Stimulated activated CD4-positive, alpha-beta T cell treated with anti-CD3 and anti-CD28 coated beads, TNF-alpha, amount 100 ng/mL, for 4 hours (primary cell): Measurements from ENCODE around the gene GPX5.
"Not testable (repeated sequence)": the region's sequence is repeated elsewhere in the genome, so short reads cannot be mapped to it uniquely, and the experiment has no call there.

Experiments used
- DNase-seq, 3 experiments: peaks; one replicate each; pipeline ENCODE4 v3.0.0-alpha.2; 2020; ENCODE audit warnings: low read depth in 3 of 3

Gene GPX5

DNA sequence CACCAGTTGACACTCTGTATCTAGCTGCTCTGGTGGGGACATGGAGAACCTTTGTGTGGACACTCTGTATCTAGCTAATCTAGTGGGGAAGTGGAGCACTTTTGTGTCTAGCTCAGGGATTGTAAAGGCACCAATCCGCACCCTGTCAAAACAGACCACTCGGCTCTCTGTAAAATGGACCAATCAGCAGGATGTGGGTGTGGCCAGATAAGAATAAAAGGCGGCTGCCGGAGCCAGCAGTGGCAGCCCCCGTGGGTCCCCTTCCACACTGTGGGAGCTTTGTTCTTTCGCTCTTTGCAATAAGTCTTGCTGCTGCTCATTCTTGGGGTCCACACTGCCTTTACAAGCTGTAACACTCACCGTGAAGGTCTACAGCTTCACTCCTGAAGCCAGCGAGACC, 13.3 kb upstream of the GPX5 start:
- not testable (repeated sequence) for DNase-seq

DNA sequence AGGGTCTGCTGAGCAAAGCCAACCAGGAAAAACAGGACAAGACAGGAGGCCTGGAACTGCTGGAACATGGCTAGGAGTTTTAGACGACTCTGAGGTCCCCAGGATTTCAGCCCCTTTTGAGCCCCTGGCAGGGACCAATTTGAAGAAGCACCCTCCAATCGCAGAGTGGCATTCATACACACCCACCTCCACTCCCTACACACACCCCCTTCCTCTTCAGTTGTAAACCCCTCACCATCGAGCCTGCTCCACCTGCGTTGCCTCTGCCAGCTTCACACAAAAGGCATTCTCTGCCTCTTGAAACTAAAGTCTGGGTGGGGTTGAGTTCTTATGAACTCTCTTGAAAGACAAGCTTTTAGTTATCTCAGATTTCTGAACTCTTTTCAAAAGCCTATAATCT, 10.0 kb upstream of the GPX5 start, which contains the start of gene GPX6:
Gene GPX6 (minus strand): TSS at position 118 of the 400 bp plus-strand sequence. CDS start 50 bp downstream, at position 68.
- no peak for DNase-seq

DNA sequence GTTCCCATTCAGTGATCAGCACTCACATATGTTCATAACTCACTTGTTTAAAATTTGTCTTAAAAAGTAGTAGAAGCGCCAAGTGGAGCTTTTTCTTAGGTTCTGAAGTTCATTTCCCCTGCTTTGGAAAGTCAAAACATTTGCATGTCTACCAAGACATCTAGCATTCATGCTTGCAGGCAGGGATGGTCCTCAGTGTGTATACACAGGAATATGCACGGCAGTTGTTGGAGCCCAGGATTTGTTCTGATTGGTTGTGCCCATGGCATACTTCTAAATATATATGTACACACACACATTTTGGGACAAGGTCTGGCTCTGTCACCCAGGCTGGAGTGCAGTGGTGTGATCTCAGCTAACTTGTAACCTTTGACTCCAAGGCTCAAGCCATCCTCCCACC, 7.7 kb upstream of the GPX5 start:
- DNase-seq, result no peak

DNA sequence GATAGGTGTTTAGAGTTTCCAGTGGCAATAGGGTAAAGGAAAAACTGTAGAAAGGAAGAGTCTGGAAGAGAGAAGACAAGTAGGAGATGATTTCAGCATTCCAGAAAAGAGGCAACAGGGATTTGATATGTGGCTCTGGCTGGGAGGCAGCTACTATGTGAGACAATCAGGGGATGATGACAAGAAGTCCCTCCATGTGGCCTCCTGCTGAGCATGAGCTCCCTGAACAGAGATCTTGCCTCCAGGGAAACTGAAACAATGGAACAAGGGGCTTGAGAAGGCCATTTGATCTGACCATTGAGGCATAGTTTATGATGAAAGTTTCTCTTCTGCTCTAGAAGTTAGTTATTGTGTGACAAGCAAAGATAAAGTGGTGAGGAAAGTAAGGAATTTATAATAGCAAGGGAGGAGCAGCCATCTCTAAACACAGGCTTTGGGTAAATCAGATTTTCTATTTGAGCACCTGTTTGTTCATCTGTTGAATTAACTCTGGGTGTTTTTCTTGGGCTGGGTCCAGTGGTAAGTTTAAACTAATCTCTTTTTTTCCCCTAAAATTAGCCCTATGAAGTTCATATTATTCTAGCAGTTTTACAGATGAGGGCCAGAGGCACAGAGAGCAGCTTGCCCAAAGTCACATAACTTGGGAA, 3.0 kb upstream of the GPX5 start:
- DNase-seq, result no peak

DNA sequence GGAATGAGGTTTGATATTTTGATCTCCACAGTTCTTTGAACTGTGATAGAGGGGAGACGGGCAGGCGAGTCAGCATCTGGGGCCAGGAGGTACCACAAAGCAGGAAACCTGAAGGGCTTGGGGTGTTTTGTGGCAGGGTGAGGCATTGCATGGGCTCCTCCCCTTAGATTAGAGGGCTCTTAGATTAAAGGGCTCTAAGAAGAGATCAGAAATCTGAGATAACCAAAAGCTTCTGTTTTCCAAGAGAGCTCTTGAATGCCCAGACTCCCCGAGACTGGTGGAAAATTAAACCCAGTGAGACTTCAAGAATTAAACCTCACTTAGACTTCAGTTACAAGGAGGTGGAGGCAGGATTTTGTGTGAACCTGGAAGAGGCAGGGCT, 2.4 kb upstream of the GPX5 start:
- peak in 1 of 3 experiments; percentile 13 for DNase-seq

DNA sequence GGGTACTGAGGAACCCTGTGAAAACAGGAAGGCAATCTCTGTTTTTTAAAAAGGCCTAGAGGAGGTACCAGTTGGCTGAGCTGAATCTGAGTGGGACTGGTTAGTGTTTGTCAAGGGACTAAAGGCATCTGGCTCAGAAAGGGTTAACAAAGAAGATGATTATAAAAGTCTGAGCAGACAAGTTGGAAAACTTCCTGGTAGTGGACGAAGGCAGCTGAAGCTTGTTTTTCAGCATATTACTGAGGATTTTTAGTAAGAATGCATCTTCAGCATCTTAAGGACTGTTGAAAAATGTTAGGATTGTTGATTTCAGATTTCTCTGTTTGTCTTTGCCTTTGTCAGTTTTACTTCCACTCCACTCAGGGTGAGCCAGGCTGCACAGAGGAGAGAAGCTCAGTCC, 5.1 kb downstream of the GPX5 start:
- no peak for DNase-seq

DNA sequence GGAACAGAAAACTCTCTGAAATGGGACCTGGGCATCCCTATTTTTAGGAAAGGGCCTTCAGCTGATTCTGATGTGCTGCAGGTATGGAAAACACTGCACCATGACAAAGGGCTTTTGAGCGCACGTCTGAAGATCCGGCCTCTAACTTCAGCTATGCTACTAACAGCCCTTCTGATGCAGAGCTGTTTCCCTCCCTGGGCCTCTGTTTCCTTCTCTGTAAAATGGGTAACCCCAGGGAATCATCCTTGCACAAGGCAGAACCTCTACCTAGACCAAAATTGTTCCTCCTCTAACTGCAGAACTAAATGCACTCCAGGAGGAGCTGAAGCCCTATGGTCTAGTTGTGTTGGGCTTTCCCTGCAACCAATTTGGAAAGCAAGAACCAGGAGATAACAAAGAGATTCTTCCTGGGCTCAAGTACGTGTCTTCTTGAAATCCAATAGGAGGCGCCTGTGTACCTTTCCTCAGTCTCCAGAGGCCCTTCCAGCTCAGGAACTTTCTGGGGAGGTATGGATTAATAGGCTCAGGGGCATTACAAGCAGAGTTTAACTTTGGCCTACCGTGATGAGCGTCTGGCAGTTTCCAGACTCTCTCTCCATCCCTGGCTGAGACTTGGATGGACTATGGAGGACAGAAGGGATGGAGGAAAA, 5.9 kb downstream of the GPX5 start:
- DNase-seq, result no peak

DNA sequence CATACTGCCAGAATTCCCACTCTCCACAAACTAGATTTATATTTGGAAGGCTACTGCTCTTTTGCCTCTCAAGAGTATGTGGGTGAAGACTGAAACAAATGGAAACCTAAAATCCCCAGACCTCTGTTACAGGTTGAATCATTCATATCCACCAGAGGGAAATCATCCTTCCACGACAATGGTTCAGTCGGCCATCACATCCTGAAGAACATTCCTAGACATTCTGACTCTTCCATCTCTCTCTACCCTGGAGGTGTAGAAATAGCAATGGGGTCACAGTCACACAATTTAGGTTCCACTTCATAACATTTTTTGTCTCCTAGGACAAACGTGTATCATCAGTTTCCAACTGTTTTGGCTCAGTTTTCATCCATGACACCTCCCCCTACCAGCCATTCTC, 8.6 kb downstream of the GPX5 start:
- no peak for DNase-seq

DNA sequence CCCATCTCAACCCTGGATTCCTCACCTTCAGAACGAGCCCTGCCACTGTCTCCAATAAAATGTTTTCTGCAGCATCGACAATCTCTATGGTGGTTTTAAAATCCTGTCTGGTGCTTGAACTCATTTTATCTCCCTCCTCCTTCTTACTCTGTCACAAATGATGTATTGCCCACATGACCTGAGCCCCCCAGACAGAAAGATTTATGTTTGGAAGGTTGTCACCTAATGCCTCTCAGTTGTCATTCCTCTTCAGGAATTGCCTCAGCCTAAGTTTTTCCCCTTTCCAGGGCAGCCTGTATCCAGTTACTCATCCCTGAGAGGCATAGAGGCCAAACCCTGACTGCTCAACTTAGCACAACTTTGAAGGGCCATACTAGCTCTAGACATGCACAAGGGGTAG, 9.2 kb downstream of the GPX5 start:
- no peak for DNase-seq

DNA sequence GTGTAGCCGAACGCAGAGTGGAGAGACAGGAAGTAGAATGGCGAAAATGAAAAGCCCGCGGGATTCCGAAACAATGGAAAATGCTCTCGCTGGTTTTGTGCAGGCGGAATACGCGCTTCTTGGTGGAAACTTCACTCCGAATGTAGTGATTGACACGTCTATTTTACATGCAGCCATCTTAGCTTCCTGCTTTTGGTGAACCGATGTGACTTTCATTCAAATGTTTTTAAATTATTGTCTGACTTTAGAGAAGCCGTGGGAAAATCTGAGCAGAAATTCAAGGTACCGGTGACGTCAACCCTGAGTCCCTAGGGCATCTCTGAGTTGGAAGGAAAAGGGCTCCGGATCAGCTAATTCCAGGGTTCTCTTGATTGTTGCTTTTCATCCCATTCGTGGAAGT, 11.4 kb downstream of the GPX5 start:
- no peak for DNase-seq

DNA sequence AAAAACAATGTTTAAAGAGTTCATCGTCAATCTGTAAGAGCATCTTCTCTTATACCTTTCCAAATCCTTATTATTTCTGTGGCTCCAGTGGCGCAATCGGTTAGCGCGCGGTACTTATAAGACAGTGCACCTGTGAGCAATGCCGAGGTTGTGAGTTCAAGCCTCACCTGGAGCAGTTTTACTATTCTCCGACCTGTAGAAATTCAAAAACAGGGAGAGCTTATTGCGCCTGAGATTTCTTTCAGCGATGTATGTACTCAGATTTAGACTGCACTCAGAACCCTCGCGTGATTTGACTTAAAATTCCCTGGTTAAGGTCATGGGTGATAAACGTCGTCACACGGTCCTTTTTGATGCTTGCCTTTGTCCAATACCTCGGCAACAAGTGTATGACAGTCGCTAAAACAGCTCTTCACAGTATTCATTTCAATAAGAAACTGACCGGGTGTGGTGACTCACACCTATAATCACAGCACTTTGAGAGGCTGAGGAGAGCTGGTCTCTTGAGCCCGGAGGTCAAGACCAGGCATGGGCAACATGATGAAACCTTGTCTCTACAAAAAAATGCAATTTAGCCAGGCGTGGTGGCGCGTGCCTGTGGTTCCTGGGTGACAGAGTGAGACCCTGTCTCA, 11.9 kb downstream of the GPX5 start:
- no peak for DNase-seq

DNA sequence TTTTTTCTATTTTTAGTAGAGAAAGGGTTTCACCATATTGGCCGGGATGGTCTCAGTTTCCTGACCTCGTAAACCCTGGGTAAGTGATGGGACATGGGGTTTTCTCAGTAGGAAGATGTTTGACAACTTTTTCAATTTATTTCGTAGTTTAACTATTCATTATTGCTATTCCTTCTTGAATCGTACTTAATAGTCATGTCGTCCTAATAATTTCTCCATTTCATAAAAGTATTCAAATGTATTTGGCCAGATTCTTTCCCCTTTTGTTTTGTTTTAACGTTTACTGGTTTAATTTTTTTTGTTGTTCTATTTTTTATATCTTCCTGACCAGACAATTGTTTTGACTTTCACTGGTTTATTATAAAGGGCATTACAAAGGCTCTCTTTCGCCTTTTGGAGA, 16.3 kb downstream of the GPX5 start:
- DNase-seq, result no peak

DNA sequence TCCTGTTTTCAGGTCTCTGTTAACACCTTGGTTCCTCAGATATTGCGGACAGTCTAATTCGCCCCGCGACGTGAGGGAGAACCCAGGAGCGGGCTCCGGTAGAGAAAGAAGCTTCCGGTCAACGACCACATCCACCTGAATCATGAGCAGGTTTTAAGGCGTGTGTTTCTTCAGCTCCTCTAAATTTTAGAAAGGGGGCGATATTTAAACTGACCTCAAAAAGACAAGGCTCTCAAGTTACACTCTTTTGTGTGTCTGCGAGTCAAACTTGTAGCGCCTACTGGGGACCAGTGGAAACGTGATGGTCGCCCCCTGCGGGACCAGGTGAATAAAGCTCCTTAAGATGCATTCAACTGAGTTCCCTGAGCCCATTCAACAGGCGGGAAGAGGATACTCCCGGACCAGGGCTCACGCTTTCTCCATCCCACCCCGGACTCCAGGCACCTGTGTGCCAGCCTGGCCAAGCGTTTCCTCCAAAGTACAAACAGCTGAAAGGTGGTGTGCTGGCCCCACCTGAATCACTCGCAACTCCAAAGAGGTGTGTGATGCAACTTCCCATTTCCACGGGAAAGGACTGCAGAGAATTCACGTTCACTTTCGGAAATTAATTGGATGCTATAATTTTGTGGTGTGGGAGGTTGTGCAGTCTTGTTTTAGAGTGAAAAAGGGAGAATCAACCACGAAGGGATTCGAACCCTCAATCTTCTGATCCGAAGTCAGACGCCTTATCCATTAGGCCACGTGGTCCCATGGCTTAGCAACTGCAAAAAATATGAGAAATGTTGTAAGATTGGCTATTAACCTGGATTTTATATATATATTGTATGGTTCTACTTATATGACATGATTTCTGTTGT, 17.0 kb downstream of the GPX5 start:
- DNase-seq, result peak; percentile 28 to 40 (median 34)

DNA sequence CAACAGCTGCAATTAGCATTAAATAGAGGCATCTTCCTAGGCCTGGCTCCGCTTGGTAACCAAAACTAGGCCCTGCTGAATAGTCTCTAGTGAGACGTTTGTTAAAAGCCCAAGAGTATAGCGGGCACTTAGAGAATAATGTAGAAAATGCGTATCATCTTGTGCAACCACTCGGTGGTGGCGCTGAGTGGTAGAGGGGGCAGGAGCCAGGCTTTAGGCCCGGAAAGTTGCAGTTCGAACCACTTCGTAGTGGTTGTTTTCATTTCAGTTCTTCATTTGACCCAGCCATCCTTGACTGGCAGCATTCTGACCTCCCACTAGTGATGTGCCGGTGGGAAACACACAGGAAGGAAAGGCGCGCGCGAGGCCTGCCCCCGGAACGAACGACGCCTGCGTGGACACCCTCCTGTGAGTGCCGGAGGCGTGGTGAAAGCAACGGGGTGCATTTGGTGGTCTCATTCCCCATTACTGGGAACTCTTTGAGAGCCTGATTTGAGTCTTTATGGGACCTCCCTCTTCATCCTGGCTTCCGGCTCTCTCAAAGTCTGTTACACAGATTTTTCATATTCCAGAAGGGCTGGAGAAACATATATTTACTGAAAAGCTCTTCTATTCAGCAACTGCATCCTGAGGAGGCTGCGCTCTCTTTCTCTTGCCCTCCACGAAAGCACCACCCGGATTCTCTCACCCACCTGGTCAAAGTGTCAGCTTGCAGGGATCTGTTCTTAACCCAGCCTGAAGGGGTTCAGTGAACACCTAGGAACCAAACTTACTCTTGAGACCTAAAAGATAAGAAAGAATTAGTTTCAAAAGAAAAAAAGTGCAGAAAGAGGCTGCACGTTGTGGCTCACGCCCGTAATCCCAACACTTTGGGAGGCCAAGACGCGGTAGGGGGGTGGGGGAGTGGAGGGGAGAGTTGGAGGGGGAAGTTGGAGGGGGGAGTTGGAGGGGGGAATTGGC, 18.2 kb downstream of the GPX5 start:
- DNase-seq, result no peak

DNA sequence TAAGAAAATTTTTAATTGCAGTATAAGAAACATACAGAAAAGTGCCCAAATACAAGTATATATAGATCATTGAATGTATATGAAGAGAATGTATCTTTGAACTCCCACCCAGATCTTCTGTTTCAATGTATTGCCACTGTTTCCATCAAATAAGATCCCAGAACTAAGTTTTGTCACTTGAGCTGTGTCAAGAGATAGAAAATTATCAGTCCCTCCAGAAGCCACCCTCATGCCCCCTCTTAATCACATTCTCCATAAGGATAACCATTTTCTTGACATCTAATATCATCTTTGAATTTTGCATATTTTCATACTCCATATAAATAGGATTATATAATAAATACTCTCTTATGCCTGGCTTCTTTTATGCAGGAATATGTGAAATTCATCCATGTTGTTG, 20.3 kb downstream of the GPX5 start:
- no peak for DNase-seq

DNA sequence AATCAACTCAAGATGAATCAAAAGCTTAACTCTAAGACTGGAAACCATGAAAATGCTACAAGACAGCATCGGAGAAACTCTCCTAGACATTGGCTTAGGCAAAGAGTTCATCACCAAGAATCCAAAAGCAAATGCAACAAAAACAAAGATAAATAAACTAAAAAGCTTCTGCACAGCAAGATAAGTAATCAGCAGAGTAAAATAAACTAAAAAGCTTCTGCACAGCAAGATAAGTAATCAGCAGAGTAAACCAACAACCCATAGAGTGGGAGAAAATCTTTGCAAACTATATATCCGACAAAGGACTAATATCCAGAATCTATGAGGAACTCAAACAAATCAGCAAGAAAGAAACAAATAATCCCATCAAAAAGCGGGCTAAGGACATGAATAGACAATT, 21.3 kb downstream of the GPX5 start:
- DNase-seq, result not testable (repeated sequence)

DNA sequence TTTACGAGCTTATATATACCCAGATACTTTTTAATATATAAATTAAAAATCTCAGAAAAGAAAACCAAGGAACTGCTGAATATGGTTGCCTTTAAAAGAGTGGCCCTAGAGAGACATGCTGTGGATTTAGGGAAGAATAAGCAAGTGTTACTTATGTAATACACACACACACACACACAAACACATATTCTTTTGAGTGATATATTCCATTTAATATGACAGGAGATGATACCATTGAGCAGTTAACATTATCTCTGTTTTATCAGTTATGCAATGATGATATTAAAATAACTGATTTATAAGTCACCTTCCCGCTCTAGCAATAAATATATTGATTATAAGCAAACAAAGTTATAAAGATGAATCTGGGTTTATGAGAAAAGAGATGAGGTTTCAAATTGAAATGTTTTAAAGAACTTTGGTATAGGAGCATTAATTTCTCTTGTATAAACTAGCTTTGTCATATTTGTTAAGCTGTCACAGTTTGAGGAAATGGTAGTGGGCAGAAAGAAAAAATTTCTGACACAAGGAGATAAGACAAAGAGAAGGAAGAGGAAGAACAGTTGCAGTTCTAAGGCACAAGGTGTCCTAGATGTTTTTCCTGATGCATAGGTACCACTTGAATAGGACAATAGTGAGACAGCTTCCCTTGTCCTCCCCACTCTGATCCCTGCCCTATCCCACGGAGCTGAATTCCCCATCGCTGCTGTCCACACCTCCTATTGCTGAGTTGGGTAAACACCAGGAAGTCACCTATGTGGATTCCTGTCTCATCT, 26.4 kb downstream of the GPX5 start:
- no peak for DNase-seq

DNA sequence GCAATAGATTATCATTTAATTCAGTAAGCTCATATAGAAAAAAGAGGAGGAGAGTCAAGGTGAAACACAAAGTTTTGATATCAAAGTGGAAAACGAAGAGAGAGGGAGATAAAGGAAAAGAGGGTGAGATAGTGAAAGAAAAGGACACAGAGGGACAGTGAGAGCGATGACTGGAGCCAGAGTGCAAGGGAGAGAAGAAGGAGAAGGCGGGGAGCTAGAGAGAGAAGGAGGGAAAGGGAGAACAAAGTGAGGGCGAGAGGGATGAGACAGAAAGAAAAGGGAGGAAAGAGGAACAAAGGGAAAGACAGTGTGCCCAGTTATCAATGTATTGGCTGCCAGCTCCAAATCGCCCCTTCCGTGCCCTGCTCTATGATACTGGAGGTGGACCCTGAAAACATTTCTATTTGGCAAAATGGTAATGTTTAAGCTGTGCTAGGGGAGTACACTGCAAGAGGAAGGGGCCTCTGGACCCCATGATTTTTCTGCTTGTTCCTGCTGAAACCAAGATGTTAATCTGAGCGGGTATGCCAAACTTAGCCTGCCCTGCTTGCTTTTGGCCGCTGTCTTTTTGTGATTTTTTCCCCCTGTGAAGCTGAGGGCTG, 27.8 kb downstream of the GPX5 start:
- no peak for DNase-seq

DNA sequence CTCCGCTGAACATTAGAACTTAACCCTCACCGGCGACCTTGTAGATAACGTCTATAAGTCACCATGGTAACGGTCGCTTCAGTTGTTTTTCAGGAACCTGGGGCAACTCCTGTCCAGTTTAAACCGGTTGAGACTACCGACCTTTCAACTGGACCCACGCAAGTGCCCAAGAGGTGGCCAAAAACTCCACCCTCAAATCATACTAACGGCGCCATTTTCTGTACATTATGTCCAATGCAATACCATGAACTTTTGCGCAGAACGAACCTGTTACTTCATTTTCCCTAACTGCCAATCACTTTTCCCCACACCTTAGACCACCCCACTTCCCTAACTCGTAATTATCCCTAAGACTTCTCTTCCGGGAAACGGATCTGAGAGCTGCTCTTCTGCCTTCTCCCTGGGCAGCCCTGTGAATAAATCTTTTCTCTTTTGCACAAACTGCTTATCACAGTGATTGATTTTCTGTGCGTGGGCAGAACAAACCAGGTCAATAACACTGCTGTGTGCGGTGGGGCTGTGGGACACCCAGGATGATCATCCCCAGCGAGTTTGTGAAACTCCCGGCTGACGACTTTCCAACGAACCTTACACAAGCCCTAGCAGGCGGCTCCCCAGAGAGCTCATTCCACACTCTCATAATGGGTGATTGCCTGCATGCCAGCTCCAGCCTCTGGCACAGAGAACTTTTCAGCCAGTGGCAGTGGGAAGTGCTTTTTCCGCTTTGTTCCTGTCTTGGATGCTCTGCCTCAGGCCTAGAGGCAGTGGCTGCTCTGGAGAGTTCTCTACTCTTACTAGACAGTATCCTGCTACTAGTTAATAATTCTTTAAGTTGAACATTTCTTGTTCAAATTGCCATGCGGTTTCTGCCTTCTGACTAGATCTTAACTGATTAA, 28.6 kb downstream of the GPX5 start:
- no peak for DNase-seq
